Urothelium cell line (cell line): Measurements from ENCODE around the gene BATF.

Source experiments
- DNase-seq: peaks from one replicate; pipeline ENCODE4 v3.0.0; 2011; ENCODE audit warnings: low spot score, mixed read lengths
- FAIRE-seq: peaks from 2 replicates; lab custom pipeline; 2011; peaks lifted over from hg19 to GRCh38; lab: Jason Lieb, UNC

The BATF gene

DNA sequence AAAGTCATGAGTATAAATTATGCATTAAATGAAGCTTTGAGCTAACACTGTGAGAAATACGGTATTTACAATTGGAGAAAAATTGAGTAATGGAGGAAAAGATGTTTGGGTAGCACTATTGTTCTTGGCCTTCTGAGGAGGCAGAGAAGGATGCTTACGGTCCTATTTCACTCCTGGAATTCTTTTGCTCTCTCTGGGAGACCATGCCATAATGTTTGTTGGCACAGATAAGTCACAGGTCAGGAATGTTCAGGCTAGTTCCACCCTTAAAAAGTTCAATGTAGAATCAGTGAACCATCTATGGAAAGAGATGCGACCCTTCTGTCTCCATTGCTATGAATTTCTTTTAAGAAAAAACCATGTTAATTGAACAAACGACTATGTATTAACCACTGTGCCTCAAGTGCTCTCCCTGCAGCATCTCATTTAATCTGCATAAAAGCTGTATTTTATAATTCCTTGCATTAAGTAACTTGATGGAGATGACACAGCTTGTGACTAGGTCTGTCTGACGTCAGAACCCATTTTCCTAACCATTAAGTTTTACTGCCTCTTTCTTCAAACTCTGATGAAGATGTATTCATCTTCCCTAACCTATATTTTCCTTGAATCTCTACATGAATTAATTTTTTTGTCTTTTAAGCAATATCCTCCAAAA, 9.5 kb downstream of the BATF start:
- DNase-seq (no peak), FAIRE-seq (no peak)

DNA sequence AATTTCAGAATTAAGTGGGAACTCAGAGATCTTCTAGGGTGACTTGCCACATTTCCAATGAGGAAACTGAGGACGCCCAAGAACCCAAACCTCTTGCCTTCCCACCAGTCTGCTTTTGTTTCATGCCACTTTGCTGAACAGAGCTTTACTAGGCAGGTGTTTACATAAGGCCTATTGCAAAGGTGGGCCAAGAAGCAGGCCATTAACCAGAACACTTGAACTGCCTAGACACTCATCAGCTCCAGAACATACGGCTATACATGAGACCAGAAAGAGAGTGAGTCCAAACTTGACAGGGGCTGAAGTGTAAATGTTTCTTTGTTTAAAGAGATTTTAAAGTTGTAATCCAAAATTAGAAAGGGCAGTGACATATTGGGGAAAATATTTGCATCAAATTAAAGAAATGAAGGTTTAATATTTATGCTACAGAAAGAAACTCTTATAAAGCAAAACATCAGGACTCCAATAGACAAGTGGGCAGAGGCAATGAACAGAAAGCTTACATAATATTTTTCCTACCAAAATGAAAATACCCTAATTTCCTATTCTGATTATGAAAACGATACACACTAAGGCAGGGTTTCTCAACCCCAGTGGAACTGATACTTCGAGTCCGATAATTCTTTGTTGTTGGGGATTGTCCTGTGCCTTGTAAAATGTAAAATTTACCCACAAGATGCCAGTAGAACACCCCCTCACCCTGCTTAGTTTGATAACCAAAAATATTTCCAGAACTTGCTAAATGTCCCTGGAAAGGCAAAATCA, 11.7 kb downstream of the BATF start:
- no peak for DNase-seq
- no peak for FAIRE-seq

DNA sequence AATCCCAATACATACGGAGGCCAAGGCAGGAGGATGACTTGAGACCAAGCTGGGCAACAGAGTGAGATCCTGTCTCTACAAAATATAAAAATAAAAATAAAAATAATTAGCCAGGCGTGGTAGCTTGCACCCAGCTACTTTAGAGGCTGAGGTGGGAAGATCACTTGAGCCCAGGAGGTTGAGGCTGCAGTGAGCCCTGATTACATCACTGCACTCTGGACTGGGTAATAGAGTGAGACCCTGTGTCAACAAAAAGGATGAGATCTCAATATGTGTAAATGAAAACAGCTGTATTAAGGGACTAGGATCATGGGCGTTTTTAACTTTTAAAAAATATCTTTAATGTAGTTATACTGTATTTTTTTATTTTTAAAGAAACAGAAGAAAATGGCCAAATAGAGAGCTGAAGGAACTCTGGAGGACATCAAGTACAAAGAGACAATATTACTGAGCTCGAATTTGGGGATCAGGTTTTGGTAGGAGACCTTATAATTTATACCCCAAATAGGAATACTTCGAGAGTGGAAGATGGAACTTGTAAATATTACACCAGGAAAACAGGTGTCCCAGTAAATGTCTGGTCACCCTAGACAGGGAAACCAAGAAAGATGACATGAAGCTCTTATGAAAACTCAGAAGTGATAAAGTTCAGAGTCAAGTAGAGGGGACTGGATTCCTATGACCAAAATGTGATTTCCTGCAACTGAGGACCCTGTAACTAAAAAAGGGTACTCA, 13.1 kb downstream of the BATF start:
- DNase-seq (no peak), FAIRE-seq (no peak)

- DNase-seq: no peak
- no peak for FAIRE-seq
Measured at GRCh38 chr14:75537071-75537470, 14.8 kb downstream of the BATF start.

- DNase-seq: no peak
- FAIRE-seq: no peak
Measured at GRCh38 chr14:75539162-75539560, 16.9 kb downstream of the BATF start.

DNA sequence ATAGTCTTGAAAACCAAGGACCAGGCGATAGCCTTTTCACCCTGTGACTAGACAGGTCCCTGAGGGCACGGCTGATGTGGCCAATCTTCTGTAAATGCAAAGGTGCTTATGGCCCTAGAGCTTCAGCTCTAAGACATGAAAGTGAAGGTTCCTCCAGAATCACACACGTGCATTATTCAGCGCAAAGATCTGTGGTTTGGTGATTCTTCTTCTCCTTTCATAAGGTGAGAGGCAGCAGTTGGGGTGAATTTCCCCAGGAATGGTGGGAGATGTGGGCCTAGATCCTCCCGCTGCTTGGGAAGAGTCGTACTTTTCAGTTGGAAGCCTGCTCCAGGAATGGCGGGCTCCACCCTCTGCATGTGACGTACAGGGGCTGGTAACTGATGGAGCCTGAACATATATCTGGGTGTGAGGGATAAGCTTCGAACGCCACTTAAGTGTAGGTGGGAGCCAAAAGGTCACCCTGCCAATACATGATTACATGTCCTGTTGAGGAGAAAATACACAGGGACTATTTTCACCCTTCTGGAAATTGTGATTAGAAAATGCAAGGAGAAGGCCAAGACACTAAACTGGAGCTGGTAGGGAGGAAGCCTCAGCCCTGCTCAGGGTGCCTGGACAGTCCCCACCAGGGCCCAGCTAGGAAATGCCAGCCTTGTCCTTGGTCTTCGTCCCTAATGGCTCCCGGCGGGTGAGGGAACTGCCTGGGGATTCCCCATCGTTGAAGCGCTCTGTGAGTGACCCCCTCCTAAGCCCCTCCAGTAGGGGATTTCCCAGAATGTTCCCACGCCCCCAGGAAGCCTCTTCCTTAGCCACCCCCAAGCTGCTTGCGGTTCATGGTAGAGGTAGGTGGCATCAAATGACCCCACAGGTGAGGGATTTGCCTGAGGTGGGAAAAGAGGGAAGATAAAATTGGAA, 17.6 kb downstream of the BATF start:
- FAIRE-seq: no peak
- DNase-seq: no peak

DNA sequence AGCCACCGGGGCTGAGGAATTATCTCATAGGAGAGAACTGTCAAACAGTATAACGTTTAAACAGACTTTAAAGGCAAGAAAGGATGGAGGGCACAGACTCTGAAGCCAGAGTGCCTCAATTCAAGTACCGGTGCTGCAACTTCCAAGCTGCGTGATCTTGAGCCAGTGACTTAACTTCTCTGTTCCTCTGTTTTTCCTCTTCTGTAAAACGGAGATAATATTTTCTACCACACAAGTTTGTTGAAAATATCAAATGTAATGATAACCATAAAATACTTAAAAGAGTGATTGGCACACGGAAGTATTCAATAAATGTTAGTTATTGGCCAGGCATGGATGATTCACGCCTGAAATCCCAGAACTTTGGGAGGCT, 18.2 kb downstream of the BATF start:
- FAIRE-seq: no peak
- DNase-seq: no peak

DNA sequence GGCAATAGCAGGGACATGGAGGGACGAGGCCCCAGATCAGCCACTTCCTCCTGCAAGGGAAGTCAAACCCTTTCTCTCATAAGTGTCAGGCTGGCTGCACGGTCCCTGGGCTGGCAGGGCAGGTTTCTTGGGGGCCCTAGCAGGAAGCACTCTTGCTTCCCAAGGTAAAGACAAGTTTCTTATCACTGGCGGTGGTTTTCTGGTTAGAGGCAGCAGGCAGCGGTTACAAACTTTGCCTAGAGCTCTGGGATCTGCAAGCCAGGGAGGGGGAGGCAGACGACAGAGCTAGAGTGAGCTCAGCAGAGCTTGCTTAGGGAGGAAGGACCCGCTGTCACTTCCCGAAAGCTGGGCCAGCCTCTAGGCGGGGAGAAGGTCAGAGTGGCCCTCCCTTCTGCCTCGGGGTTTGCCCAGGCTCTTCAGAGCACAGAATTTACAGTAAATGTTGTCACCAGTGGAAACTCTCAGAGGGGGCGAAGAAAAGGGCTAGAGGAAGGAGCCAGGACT, 20.4 kb downstream of the BATF start:
- no peak for FAIRE-seq

GRCh38 chr14:75543253-75543652, 21.0 kb downstream of the BATF start:
- no peak for FAIRE-seq
- no peak for DNase-seq

More for the DNA sequence above, 20.4 kb downstream of the BATF start:
- no peak for DNase-seq

GRCh38 chr14:75543786-75544185, 21.5 kb downstream of the BATF start:
- DNase-seq (no peak), FAIRE-seq (no peak)

GRCh38 chr14:75545907-75546306, 23.6 kb downstream of the BATF start:
- FAIRE-seq: no peak
- DNase-seq: no peak

GRCh38 chr14:75547552-75548250, 25.4 kb downstream of the BATF start:
- FAIRE-seq (no peak), DNase-seq (no peak)

DNA sequence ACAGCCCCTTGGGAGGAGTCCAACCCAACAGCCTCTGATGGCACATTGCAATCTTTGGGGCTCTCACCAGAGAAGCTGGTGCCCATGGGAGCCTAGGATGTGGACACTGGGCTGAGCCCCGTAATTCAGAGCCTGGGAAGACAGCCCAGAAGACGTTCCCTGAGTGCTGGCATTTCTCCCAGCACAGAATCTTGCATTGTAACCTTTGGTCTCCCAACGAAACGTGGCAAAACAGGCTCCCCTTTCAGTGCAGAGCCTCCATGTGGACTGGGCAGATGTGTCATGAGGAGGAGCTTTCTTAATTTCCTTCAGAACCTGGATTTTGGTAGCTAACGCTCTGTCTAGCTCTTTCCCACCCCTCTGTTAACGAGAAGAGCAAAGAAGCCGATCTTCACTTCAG, 26.3 kb downstream of the BATF start:
- DNase-seq (no peak), FAIRE-seq (no peak)

DNA sequence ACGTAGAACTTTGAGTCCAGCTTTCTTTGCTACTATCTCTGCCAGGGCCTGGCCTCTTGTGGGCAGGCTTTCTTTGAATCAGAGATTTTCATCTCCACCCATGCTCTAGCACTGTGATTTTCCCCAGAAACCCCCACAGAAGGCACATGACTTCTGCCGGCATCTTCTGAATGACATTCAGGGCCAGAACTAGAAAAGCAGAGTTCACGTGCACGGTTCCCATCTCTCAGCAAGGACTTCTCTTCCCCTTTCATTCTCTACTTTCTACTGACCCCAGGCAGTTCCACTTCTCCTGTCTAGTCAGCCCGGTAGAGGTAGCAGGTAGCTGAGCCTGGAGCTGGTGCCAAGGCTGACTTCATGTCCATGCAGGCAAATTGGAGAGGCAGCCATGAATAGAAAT, 26.9 kb downstream of the BATF start:
- FAIRE-seq: no peak
- no peak for DNase-seq

DNA sequence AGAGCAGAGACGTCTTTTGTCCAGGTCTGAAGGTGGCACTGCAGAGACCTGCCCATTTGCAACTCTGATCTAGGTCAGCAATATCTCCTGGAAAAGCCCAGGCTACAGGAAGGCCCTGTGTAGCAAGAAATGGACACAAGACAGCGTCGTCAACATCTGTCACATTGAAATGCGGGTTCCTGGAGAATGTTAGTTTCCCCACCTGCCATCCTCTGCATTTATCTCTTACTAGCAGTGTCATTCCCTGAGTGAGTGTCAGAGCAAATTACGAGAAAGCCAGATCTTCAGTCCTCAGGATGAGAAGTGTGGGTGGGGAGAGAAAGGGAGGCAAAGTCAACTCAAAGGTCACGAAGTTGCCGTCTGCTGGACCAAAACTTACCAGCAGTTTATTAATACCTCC, 28.8 kb downstream of the BATF start:
- DNase-seq (no peak), FAIRE-seq (no peak)

DNA sequence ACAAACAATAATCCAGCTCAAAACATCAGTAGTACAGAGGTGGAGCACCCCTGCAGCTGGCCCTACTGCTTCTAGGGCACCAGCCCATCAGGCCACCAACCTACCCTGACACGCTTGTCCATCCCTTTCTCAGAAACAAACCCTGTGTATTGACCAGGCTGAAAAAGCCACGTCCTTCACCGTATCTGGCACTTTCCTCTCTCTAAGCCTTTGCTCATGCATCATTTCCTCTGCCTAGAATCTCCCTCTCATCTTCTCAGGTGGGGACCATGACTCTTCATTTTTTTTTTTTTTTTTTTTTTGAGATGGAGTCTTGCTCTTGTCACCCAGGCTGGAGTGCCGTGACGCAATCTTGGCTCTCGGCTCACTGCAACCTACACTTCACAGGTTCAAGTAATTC, 30.9 kb downstream of the BATF start:
- no peak for DNase-seq
- no peak for FAIRE-seq

GRCh38 chr14:75553761-75554364, 31.6 kb downstream of the BATF start:
- no peak for DNase-seq
- FAIRE-seq: no peak

GRCh38 chr14:75554482-75554881, 32.2 kb downstream of the BATF start:
- FAIRE-seq (no peak), DNase-seq (no peak)

DNA sequence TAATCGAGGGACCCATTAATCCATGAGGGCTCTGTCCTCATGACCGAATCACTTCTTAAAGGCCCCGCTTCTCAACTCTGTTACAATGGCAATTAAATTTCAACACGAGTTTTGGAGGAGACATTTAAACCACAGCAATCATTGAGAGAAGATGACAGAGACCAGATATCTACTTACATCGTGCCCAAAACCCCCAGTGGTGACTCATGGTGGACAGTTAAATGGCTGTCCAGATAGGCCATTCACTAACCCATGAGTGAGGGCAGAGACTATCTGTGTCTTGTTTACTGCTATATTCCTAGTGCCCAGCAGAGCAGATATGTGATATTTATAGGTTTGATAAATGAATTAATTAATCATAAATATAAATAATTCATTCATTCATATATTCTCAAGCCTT, 36.2 kb downstream of the BATF start:
- no peak for FAIRE-seq
- DNase-seq: no peak

GRCh38 chr14:75559045-75559444, 36.8 kb downstream of the BATF start:
- no peak for DNase-seq
- no peak for FAIRE-seq
